Measurements from ENCODE around the gene SIRPA.
A peak's percentile ranks its signal among the peaks of the same experiment; 100 is the strongest.

The SIRPA gene

GRCh38 chr20:1949347-1950100 lies 54.3 kb downstream of the SIRPA start:
- no peak for DNase-seq

- DNase-seq = no peak
Observed at GRCh38 chr20:1950836-1951235, 55.6 kb downstream of the SIRPA start.

DNA sequence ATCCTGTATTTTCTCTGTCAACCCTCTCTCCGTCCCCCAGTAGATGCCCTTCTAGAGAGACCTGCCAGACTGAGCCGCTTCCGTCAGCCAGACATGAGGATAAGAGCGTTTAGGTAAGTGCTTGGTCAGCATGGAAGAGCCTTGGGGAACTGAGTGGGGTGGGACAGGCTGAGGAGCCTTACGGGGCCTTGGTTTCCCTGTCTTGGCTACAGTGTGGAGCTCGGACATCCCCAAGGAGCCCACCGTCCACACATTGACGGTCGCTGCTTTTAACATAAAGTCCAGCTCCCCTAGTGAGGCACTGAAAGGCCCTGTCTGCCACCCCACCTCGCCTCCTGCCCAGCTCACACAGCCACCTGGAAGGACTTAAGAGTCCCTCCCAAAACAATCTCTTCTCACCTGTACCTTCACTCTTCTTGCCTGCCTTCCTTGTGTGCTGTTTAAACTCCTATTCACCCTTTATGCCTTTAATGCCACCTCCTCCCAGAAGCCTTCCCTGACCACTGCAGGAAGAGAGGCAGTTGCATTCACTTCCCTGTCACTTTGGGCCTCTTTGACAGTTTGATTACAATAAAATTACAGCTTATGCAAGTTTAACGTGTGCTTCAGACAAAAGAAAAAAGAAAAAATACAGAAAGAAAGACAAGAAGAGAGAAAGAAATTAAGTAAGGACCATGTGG lies 56.4 kb downstream of the SIRPA start:
- no peak for DNase-seq

DNA sequence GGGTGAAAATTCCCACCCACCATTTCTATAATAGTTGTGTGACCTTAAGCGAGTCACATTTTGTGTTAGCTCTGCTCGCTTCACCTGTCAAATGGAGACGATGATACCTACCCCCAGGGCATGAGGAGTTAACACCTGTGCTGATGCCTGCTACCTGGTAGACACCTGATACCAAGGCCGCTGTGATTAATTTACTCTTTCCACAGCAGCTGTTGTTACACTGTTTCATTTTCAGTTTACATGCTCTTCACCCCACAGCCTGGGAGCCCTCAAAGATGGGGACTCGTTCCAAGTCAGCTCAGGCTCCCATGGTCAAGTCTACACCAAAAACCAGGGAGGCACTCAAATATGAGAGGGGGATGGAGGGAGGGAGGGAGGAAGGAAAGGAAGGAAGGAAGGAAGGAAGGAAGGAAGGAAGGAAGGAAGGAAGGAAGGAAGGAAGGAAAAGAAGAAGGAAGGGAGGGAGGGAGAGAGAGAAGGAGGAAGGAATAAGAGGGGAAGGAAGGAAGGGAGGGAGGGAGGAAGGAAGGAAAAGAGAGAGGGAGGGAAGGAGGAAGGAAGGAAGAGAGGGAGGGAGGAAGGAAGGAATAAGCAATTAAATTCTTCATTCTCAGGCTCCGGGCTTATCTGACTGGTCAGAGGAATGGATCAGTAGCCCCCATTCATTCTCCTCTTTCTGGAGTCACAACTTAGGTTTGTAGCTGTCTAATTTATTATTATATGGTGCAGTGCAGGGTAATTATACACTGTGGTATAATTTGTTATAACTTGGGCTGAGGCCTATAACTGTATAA lies 57.7 kb downstream of the SIRPA start:
- no peak for DNase-seq

- DNase-seq = no peak
Observed at GRCh38 chr20:1953621-1954020, 58.4 kb downstream of the SIRPA start.

GRCh38 chr20:1955217-1955616 lies 60.0 kb downstream of the SIRPA start:
- no peak for DNase-seq

GRCh38 chr20:1958426-1958825 lies 63.2 kb downstream of the SIRPA start:
- DNase-seq = no peak

DNA sequence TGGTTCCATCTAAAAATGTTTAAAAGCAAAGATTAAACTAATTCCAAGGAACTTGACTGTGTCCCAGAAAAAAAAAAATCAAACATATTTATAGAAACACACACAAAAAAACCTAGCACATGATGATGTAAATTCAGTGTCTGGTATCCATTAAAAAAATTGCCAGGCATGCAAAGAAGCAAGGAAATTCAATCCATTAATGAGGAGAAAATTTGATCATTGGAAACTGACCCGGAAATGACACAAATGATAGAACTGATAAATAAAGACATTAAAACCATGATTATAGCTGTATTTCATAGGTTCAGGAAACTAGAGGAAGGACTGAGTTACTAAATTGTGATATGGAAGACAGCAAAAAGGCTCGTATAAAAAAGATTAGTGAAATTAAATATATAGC lies 63.9 kb downstream of the SIRPA start:
- no peak for DNase-seq

- no peak for DNase-seq
Observed at GRCh38 chr20:1961374-1961773, 66.2 kb downstream of the SIRPA start.

- no peak for DNase-seq
Observed at GRCh38 chr20:1964061-1964460, 68.9 kb downstream of the SIRPA start.

GRCh38 chr20:1964659-1965405 lies 69.6 kb downstream of the SIRPA start:
- DNase-seq = no peak

GRCh38 chr20:1965520-1966351 lies 70.5 kb downstream of the SIRPA start:
- DNase-seq = peak; percentile 69

DNA sequence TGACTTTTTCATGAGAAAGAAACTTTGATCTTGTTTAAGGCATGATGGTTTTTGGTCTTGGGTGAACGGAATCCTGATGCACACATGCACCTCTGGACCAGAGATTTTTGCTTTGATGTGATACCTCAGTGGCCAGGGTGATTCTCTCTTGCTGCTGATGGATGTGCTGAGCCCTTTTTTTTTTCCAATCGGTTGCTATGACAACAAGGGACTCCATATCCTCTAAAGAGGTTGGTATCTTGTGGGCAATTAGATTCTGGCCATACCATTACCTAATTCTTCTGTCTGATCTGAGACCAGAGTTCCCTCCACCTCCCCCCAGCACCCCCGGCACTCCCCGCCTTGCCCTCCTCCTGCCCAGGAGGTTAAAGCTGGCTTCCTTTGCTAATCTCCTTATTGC lies 73.8 kb downstream of the SIRPA start:
- no peak for DNase-seq

DNA sequence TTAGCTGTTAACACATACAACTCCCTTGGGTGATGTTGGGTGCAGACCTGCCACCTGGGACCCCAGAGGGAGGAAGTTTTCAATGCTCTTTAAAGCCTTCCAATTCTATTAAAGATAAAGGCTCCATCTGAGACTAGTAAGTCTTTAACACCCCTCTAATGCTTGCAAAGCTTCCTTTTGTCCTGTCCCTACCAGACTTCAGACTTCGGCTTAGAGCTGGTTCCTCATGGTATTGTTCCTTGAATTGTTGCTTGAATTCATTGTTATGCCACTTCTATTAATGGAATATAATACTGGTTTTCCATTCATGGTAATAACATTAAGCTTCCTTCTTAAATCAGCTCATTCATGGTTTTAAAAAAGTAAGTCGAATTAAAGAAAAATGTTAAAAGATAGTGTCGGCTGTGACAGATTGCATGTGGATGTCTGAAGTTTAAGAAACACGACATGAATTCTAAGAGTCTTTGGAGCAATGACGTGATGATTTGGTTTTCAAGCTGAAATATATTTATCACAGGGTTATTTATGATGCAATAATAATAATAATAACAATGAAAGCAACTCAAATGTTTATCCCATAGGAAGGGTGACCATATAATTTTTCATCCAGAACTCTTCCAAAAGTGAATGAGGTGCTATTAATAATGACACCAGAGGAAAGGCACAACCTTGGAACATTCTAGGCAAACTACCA lies 76.8 kb downstream of the SIRPA start:
- no peak for DNase-seq

DNA sequence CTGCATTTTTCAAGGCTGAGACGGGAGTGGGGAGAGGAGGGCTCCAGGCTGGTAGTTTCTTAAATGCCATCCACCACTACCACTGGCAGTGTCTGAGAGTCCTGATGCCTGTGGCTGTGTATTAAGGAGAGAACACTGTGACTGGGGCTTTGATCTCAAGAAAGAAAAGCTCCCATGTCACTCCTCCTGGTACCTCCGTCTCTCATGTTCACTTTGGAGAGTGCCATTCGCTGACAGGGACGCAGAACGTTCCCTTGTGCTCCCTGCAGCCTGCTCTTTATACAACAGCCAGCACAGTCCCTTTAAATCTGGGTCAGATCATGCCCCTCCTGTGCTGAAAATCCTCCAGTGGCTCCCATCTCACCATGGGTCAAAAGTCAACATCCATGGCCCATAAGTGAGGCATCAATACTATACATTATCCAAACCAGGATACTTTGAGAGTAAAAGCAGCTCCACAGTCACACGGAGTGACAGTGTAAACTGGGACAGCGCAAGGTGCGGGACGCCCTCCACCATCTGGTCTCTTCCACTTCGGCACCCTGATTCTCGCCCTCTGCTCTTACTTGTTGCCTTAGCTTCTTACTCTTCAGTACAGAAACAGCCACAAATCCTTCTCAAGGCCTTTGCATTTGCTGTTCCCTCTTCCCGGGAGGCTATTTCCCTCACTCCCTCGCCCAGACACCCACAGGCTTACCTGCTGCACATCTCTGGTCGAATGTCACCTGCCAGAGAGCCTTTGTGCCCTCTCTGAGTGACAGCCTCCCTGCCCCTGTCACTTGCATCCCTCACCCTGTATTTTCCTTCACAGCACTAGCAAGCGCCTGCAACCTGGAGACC lies 78.6 kb downstream of the SIRPA start:
- DNase-seq = no peak

DNA sequence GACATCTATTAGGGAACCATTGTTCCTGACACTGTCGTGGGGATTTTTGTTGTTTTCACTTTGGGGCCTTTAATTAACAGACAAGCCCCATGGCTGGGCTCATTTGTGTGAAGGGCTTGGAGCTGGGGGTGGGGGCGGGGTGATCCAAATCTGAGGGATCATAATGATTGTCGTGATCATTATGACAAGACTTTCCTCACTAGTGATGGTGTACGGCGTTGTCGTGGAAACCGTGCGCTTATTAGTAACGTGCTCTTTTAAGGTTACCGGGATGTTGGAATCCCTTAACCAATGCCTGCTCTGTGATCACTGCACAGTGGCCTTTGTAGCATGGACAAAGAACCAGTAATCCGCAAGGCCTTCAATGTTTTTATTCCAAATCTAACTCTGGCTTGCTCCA lies 80.1 kb downstream of the SIRPA start:
- no peak for DNase-seq

GRCh38 chr20:1979106-1979778 lies 84.0 kb downstream of the SIRPA start:
- DNase-seq = no peak

GRCh38 chr20:1982686-1983085 lies 87.5 kb downstream of the SIRPA start:
- DNase-seq = no peak

DNA sequence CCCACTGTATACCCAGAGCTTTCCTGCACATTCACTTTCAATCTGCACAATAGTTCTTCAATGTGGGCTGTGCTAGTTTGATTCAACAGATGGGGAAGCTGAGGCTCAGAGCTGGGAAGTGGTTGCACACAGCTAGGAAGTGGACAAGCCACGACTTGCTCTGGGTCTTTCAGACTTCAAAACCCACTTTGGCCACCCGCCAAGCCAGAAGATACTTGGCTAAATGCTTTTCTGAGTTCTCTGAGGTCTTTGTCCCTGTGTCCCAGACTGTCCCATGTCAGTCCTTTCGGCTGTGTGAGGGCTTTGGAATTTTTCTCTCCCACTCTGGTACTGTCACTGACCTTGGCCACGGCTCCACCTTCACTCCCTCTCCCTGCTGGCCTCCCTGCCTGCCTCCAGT lies 88.1 kb downstream of the SIRPA start:
- DNase-seq = no peak
